Loucy (cell line): ENCODE measurements around the gene ZP4.

Experiments
- CTCF ChIP-seq: fragments of 200-600 bp; sonication (generic); conservative IDR thresholded peaks from 2 replicates; pipeline ENCODE4 v1.5.1; 2014; ENCODE audit warnings: mild to moderate bottlenecking, antibody characterized with exemption, low read length
- EZH2phosphoT487 ChIP-seq: fragments of 200-600 bp; IDR thresholded peaks from 2 replicates; pipeline ENCODE4 v1.6.1; 2018; ENCODE audit warnings: antibody characterized with exemption, mild to moderate bottlenecking, moderate library complexity, borderline replicate concordance

DNA sequence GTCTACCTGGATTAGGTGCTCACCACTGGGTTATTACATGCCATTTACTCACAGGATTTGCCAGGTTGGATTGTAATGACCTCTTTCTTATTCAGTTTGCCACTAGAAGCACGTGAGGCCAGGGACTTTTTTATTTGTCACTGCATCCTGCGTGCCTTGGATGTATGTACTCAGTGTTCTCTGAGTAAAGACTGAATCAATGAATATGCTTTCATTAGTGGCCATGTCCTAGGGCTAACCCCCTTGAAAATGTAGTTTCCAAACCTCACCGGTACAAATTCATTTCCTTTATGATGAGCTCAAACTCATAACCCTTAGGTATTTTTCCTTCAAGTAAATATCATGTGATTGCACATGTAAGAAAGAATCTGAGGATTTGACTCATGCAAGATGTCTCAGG, 1.3 kb upstream of the ZP4 start:
- TF ChIP-seq EZH2phosphoT487 (no peak), CTCF (no peak)
